ENCODE results near the gene HPS5.

GRCh38 chr11:18317551-18317950, 4.4 kb downstream of the HPS5 start:
- TF ChIP-seq POLR2A (IDR thresholded peaks at IDR 0.05) = no peak
- no peak for TF ChIP-seq CTCF (IDR thresholded peaks at IDR 0.05)
- TF ChIP-seq EP300 (IDR thresholded peaks at IDR 0.05) = no peak

All from stomach (tissue), 4 donors.